HG02759 (cell line): Measurements from ENCODE around the gene AOPEP.
"Not testable (repeated sequence)": the region's sequence is repeated elsewhere in the genome, so short reads cannot be mapped to it uniquely, and the experiment has no call there.

Experiments used
- ATAC-seq: cut with Tn5 transposase; IDR thresholded peaks from one replicate; pipeline ENCODE4 v1.9.1; 2021; ENCODE audit warnings: mild to moderate bottlenecking, moderate library complexity; ENCODE audit not compliant: unreplicated experiment

AOPEP gene

GRCh38 chr9:94926431-94926800, 199.9 kb downstream of the AOPEP start:
- ATAC-seq: no peak

- no peak for ATAC-seq
Measured at GRCh38 chr9:94927048-94927761, 200.7 kb downstream of the AOPEP start.

GRCh38 chr9:94927762-94928670, 201.5 kb downstream of the AOPEP start:
- no peak for ATAC-seq

GRCh38 chr9:94928691-94929368, 202.3 kb downstream of the AOPEP start:
- no peak for ATAC-seq

- no peak for ATAC-seq
Measured at GRCh38 chr9:94929369-94929756, 202.9 kb downstream of the AOPEP start.

GRCh38 chr9:94931036-94931633, 204.6 kb downstream of the AOPEP start:
- no peak for ATAC-seq

GRCh38 chr9:94931740-94932139, 205.2 kb downstream of the AOPEP start:
- ATAC-seq: no peak

- ATAC-seq: no peak
Measured at GRCh38 chr9:94932652-94933510, 206.4 kb downstream of the AOPEP start.

- ATAC-seq: no peak
Measured at GRCh38 chr9:94933511-94933828, 207.0 kb downstream of the AOPEP start.

GRCh38 chr9:94934816-94935328, 208.4 kb downstream of the AOPEP start:
- ATAC-seq: no peak

- no peak for ATAC-seq
Measured at GRCh38 chr9:94935396-94935795, 208.9 kb downstream of the AOPEP start.

GRCh38 chr9:94936419-94936818, 209.9 kb downstream of the AOPEP start:
- no peak for ATAC-seq

GRCh38 chr9:94937214-94937903, 210.9 kb downstream of the AOPEP start:
- ATAC-seq: no peak

GRCh38 chr9:94938384-94938783, 211.9 kb downstream of the AOPEP start:
- no peak for ATAC-seq

- not testable (repeated sequence) for ATAC-seq
Measured at GRCh38 chr9:94940296-94940695, 213.8 kb downstream of the AOPEP start.

- no peak for ATAC-seq
Measured at GRCh38 chr9:94941211-94941875, 214.8 kb downstream of the AOPEP start.

- ATAC-seq: no peak
Measured at GRCh38 chr9:94944626-94945025, 218.1 kb downstream of the AOPEP start.

GRCh38 chr9:94945197-94946144, 219.0 kb downstream of the AOPEP start:
- ATAC-seq: no peak
